NCI-H146 treated with DMSO at 0.1 percent for 48 hours (cell line): ENCODE measurements around the gene UEVLD.

Source experiments
- DNase-seq: peaks from one replicate; lab custom pipeline; 2025; ENCODE audit not compliant: unreplicated experiment; lab: John Stamatoyannopoulos, UW

Gene UEVLD

DNA sequence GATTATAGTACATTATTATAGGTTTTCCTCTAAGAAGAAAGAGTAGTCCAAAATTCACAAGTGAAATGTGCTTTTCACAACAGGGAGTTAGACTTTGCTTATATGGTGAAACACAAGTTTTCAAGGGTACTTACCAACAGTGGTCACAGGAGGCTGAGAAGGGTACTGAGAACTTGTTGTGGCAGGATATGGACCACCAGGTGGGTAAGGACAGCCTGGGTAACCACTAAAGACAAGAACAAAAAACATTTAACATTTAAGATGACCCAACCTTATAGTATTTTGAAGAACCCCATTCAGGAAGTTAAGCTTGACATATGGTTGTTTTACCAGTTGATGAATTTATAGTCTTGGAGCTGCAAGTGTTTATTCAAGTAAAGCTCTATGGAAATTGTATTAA is 86.2 kb downstream of the UEVLD start:
- no peak for DNase-seq

DNA sequence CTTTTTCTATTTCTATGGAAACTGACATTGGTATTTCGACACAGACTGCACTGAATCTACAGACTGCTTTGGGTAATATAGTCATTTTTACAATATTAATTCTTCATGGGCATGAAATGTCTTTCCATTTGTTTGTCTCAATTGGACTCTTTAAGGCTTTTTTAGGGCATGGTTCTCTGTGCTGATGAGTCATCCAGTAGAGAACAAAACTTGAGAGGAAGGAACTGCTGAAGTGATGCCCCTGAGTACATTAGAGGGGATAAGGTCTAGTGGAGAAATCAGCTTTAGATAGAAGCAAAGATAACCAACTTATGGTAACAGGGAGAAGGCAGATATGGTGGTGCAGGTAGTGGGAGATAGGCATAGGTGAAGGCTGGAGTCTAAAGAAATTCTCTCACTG is 86.9 kb downstream of the UEVLD start:
- DNase-seq, result no peak

DNA sequence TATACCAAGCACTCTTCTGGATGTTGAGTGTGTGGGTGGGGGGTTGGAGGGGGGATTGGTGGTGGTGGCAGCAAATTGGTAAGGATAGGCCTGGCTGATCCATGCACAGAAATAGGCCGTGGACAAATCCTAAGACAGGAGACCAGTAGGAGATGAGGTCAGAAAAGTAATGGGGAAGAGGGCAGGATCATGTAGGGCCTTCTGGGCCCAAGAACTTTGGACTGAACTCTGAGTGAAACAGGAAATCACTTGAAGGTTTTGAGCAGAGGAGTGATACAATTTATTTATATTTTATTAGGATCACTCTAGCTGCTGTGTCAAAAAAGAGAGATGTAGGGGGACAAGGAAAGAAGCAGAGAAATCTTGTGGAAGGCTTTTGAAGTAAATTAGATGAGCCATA is 90.5 kb downstream of the UEVLD start:
- DNase-seq, result no peak

DNA sequence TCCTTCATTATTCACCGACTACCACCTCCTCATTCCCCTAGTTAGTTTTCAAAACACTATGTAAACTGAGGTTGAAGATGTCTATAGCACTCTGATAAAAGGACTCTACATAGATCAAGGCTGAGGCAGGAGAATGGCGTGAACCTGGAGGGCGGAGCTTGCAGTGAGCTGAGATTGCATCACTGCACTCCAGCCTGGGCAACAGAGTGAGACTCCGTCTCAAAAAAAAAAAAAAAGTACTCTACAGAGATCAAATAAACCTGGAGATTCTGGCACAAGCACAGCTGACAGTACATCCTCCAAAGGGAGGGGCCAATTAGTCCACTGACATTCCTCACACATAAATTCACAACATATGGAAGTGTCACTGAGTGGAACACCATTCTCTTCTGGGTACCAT is 92.8 kb downstream of the UEVLD start:
- no peak for DNase-seq

DNA sequence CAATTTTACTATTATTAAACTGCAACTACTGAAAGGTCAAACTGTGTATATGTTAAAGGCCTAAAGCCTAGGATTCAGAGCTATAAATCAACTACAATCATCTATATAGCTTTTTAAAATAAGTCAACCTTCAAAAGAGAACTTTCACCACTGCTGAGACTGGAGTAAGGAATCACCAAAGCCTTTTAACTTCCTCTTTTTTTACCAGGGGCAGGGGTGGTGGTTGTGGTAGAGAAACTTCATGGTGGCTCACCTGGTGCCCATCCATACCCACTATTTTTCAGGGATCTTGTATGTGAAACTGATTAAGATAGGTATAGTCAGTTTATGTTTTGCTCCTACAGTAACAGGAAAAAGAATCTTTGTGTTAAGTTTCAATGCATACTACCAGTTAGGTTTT is 93.3 kb downstream of the UEVLD start:
- no peak for DNase-seq

DNA sequence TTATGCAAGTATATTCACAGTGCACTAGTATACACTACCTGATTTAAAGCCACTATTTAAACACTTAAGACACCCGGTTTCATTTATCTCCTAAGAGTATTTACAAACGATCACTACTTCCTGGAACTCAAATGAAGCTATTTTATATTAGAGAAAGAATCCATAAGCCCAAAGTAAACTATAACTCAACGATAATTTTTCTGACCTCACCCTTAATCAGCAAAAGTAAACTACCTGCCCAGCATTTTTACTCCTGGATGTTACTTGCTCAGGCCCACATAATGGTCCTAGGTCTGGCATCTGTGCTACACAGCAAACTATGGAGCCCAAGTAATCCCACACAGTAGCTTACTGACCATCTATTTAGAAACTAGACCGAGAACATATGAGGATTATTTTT is 95.2 kb downstream of the UEVLD start:
- DNase-seq, result no peak

DNA sequence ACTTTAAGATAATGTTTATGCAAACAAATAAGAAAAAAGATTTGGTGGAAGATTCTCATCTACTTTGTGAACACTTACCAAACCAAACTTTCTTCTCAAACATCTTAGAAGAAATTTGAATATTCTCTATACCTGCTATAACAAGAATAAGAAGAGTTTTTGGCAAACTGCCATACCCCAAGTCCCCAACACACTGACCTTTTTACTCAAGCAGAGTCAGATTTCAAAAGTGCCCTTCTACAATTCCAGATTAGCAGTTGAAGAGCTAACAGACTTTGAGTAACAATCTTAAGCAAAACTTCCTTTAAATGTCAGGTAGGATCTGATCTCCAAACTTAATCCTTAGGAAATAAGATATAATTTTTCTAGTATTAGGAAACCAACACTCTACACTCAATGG is 95.6 kb downstream of the UEVLD start:
- DNase-seq, result no peak

DNA sequence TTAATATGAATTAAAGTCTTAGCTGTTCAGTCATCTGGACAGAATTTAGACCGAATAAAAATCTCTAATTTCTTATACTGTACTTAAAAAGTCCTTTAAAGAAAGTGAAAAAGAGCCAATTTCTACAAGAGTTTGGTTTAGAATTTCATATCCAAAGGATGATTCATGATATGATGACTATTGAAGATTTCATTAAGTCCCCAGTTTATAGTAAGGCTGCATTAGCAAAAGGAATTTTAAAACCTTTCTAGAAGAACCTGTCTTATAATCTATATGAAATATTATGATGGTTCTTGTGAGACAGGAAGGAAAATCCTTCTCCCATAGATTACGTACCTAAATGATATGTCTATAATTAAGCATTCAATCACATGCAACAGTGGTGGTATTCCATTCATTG is 96.6 kb downstream of the UEVLD start:
- no peak for DNase-seq

DNA sequence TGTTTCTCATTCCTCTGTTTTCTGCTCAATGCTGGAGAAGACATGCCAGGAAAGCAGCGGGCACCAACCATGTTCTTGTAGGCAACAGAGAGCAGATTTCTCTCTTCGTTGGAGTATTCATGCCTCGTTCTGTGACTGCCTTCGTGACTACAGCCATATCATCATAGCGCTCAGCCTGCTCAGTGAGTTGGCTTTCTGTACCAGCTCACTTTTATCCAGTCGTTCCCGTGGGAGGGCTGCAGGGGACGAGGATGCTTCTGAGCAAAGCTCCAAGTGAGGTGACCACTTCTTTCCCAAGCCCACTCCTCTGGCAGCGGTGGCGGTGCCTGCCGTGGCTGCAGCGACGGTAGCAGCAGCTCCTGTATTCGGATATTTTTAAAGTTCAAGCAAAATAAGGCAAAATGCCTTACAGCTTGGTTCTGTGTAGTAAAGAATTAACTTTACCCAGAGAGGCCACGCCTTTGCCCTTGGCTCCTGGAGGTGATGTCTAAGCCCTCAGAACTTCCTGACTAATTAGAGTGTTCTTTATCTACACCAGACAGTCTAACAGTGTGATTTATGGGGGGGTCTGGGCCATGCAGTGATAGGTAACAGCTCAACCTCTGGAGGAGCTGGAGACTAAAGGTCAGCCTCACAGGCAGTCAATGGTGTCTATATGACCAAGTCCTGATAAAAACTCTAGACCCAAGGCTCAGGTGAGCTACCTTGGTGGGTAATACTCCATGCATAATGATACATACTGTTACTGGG is 97.6 kb downstream of the UEVLD start:
- DNase-seq, result no peak

DNA sequence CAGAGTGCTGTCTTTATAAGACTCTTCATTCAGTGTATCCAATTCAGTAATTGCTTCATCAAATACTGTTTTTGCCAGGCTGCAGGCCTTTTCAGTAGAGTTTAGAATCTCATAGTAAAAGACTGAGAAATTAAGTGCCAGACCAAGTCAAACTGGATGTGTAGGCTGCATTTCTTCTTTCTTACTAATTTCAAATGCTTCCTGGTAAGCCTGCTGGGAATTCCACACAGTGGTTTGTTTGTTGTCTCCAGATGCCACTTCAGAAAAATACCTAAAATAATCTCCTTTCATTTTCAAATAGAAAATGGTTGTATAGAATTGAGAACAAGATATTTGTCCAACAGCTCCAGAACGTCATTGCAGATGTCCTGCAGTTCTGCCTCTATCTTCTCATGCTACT is 98.2 kb downstream of the UEVLD start:
- no peak for DNase-seq

DNA sequence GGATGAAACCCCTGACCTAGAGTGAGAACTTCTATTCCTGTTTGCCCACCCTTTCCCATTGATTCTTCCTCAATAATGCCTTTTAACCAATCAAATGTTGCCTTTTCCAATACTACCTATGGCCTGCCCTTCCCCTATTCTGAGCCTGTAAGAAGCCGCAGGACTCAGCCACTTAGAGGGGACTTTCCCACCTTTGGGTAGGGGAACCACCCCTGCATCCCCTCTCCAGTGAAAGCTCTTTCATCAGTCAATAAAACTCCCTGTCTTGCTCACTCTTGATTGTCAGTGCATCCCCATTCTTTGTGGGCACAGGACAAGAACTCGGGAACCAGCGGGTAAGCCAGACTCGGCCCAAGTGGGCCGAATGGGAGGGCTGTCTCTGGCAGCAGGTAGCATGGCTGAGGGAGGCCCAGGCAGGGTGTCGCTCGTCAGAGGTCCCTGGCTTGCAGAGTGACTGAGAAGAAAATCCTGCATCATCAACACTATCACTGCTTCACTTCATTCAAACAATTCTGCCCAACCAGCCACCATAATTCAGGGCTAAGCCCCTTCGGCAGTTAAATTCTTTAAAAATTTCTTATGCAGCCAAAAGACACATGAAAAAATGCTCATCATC is 102.5 kb downstream of the UEVLD start:
- DNase-seq, result no peak
